ENCODE measurements around the gene SMAGP.
"Not testable (repeated sequence)": the region's sequence is repeated elsewhere in the genome, so short reads cannot be mapped to it uniquely, and the experiment has no call there.

The SMAGP gene

GRCh38 chr12:51295651-51296050, 25.4 kb upstream of the SMAGP start:
- H3K27me3 ChIP-seq (ENCODE audit: insufficient read depth, poor library complexity, severe bottlenecking), result no peaks in the 10 kb centered on the region
- TF ChIP-seq GABPA (IDR thresholded peaks at IDR 0.05; ENCODE audit: low read depth), result no peak
- TF ChIP-seq, protein P1, sequence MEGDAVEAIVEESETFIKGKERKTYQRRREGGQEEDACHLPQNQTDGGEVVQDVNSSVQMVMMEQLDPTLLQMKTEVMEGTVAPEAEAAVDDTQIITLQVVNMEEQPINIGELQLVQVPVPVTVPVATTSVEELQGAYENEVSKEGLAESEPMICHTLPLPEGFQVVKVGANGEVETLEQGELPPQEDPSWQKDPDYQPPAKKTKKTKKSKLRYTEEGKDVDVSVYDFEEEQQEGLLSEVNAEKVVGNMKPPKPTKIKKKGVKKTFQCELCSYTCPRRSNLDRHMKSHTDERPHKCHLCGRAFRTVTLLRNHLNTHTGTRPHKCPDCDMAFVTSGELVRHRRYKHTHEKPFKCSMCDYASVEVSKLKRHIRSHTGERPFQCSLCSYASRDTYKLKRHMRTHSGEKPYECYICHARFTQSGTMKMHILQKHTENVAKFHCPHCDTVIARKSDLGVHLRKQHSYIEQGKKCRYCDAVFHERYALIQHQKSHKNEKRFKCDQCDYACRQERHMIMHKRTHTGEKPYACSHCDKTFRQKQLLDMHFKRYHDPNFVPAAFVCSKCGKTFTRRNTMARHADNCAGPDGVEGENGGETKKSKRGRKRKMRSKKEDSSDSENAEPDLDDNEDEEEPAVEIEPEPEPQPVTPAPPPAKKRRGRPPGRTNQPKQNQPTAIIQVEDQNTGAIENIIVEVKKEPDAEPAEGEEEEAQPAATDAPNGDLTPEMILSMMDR (IDR thresholded peaks at IDR 0.05; ENCODE audit: insufficient read depth, low read length), result no peak
- TF ChIP-seq, protein P2, sequence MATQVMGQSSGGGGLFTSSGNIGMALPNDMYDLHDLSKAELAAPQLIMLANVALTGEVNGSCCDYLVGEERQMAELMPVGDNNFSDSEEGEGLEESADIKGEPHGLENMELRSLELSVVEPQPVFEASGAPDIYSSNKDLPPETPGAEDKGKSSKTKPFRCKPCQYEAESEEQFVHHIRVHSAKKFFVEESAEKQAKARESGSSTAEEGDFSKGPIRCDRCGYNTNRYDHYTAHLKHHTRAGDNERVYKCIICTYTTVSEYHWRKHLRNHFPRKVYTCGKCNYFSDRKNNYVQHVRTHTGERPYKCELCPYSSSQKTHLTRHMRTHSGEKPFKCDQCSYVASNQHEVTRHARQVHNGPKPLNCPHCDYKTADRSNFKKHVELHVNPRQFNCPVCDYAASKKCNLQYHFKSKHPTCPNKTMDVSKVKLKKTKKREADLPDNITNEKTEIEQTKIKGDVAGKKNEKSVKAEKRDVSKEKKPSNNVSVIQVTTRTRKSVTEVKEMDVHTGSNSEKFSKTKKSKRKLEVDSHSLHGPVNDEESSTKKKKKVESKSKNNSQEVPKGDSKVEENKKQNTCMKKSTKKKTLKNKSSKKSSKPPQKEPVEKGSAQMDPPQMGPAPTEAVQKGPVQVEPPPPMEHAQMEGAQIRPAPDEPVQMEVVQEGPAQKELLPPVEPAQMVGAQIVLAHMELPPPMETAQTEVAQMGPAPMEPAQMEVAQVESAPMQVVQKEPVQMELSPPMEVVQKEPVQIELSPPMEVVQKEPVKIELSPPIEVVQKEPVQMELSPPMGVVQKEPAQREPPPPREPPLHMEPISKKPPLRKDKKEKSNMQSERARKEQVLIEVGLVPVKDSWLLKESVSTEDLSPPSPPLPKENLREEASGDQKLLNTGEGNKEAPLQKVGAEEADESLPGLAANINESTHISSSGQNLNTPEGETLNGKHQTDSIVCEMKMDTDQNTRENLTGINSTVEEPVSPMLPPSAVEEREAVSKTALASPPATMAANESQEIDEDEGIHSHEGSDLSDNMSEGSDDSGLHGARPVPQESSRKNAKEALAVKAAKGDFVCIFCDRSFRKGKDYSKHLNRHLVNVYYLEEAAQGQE (IDR thresholded peaks at IDR 0.05; ENCODE audit: insufficient replicate concordance, low read depth), result no peak
- TF ChIP-seq SPI1 (IDR thresholded peaks at IDR 0.05; ENCODE audit: borderline replicate concordance, low read depth), result no peak
- no peak for TF ChIP-seq POLR2AphosphoS5 (IDR thresholded peaks at IDR 0.05; ENCODE audit: low read depth)
- H3K4me3 ChIP-seq (replicated peaks; ENCODE audit: insufficient read depth, low read length), result no peak overlapping the region
- no peak overlapping the region for H3K27ac ChIP-seq (replicated peaks)
- DNase-seq (ENCODE audit: low read depth in 1 of 2, low spot score in 1 of 2), result no peak

GRCh38 chr12:51294097-51294496, 23.9 kb upstream of the SMAGP start:
- H3K4me3 ChIP-seq (replicated peaks; ENCODE audit: insufficient read depth, low read length); DNase-seq (ENCODE audit: low read depth in 1 of 2, low spot score in 1 of 2); H3K27ac ChIP-seq (replicated peaks); H3K27me3 ChIP-seq (ENCODE audit: insufficient read depth, poor library complexity, severe bottlenecking): not testable (repeated sequence)

DNA sequence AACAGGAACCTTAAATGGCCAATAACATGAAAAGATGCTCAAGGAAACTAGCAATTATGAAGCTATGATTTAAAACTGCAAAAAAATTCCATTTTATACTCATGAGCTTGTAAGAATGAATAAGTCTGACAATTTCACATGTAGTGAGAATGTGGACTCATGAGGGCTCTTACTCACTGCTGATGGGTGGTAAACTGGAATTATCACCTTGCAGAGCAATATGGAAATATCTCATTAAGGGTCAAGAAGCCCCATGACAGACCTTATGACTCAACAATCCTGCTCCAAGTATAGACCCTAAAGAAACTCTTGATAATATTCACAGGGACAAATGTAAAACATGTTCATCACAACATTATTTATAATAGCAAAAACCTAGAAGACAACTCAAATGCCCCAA, 23.5 kb upstream of the SMAGP start:
- Histone ChIP-seq H3K4me3 (replicated peaks; ENCODE audit: insufficient read depth, low read length) (no peak overlapping the region), H3K27ac (replicated peaks) (no peak overlapping the region), H3K27me3 (ENCODE audit: insufficient read depth, poor library complexity, severe bottlenecking) (no peaks in the 10 kb centered on the region)
- no peak for TF ChIP-seq GABPA (IDR thresholded peaks at IDR 0.05; ENCODE audit: low read depth)
- TF ChIP-seq, protein P2 (IDR thresholded peaks at IDR 0.05; ENCODE audit: insufficient replicate concordance, low read depth), result no peak
- TF ChIP-seq, protein P1 (IDR thresholded peaks at IDR 0.05; ENCODE audit: insufficient read depth, low read length), result no peak
- no peak for TF ChIP-seq POLR2AphosphoS5 (IDR thresholded peaks at IDR 0.05; ENCODE audit: low read depth)
- TF ChIP-seq SPI1 (IDR thresholded peaks at IDR 0.05; ENCODE audit: borderline replicate concordance, low read depth), result no peak
- no peak for DNase-seq (ENCODE audit: low read depth in 1 of 2, low spot score in 1 of 2)

GRCh38 chr12:51291603-51292513, 21.6 kb upstream of the SMAGP start:
- DNase-seq (ENCODE audit: low read depth in 1 of 2, low spot score in 1 of 2), result peak; percentile 55 to 92
- not testable (repeated sequence) for H3K4me3 ChIP-seq (replicated peaks; ENCODE audit: insufficient read depth, low read length)

More at GRCh38 chr12:51291603-51292513, 21.6 kb upstream of the SMAGP start:
- H3K27me3 ChIP-seq (ENCODE audit: insufficient read depth, poor library complexity, severe bottlenecking), result not testable (repeated sequence)
- TF ChIP-seq SPI1 (IDR thresholded peaks at IDR 0.05; ENCODE audit: borderline replicate concordance, low read depth), result peak; percentile 19; the same call in 1 of the 2 replicates
- TF ChIP-seq, protein P1 (IDR thresholded peaks at IDR 0.05; ENCODE audit: insufficient read depth, low read length), result peak; percentile 14
- peak overlapping the region; percentile 44 for H3K27ac ChIP-seq (replicated peaks)

All from HL-60 (cell line).